GM21360 (cell line): ENCODE data around the gene NUP62.
A peak's percentile ranks its signal among the peaks of the same experiment; 100 is the strongest.

Experiments
- ATAC-seq: cut with Tn5 transposase; IDR thresholded peaks from one replicate; pipeline ENCODE4 v1.9.1; 2021; ENCODE audit warnings: mild to moderate bottlenecking, moderate library complexity; ENCODE audit not compliant: unreplicated experiment

The NUP62 gene

GRCh38 chr19:49882643-49883042 lies 46.7 kb downstream of the NUP62 start:
- ATAC-seq = no peak

GRCh38 chr19:49881672-49882394 lies 47.5 kb downstream of the NUP62 start:
- ATAC-seq = no peak

- no peak for ATAC-seq
Observed at GRCh38 chr19:49881186-49881585, 48.1 kb downstream of the NUP62 start.

GRCh38 chr19:49880162-49880869 lies 49.0 kb downstream of the NUP62 start:
- ATAC-seq = no peak

- ATAC-seq = no peak
Observed at GRCh38 chr19:49879243-49879963, 49.9 kb downstream of the NUP62 start.

GRCh38 chr19:49878744-49879070 lies 50.6 kb downstream of the NUP62 start:
- ATAC-seq = no peak

GRCh38 chr19:49877879-49878743 lies 51.2 kb downstream of the NUP62 start:
- ATAC-seq = peak; percentile 43

- peak; percentile 45 for ATAC-seq
Observed at GRCh38 chr19:49877020-49877878, 52.1 kb downstream of the NUP62 start, which contains the start of the genes AKT1S1 and TBC1D17. TSS of gene AKT1S1 (minus strand) at chr19:49877355. CDS start at chr19:49873295, 4,060 bp downstream. TSS of gene TBC1D17 (plus strand) at chr19:49877702. CDS start at chr19:49877724, 22 bp downstream.

- peak; percentile 47 for ATAC-seq
Observed at GRCh38 chr19:49876422-49877019, 52.8 kb downstream of the NUP62 start.

- ATAC-seq = no peak
Observed at GRCh38 chr19:49875857-49876421, 53.4 kb downstream of the NUP62 start.

- no peak for ATAC-seq
Observed at GRCh38 chr19:49875177-49875576, 54.1 kb downstream of the NUP62 start.

GRCh38 chr19:49874503-49875157 lies 54.7 kb downstream of the NUP62 start:
- no peak for ATAC-seq

GRCh38 chr19:49873834-49874233 lies 55.5 kb downstream of the NUP62 start:
- ATAC-seq = no peak

- no peak for ATAC-seq
Observed at GRCh38 chr19:49873129-49873521, 56.2 kb downstream of the NUP62 start.

- no peak for ATAC-seq
Observed at GRCh38 chr19:49872245-49873128, 56.8 kb downstream of the NUP62 start.

- no peak for ATAC-seq
Observed at GRCh38 chr19:49871349-49871985, 57.8 kb downstream of the NUP62 start.

GRCh38 chr19:49870309-49870901 lies 58.9 kb downstream of the NUP62 start:
- no peak for ATAC-seq
